ENCODE data around the gene RTKN.

The RTKN gene

GRCh38 chr2:74375838-74376237, 65.9 kb downstream of the RTKN start:
- Mint-ChIP-seq H3K27me3 (ENCODE audit: low read depth) (peaks cover 3% of the 10 kb centered on the region), H3K4me3 (peak overlapping the region in 1 of 3 experiments; percentile 29), H3K9me3 (no peaks in the 10 kb centered on the region), H3K36me3 (ENCODE audit: low read depth) (peaks cover 35% of the 10 kb centered on the region), H3K4me1 (peaks cover 38% of the 10 kb centered on the region), H3K27ac (no peak overlapping the region)
- TF ChIP-seq CTCF (IDR thresholded peaks at IDR 0.05; ENCODE audit: unreplicated experiment in 3 of 3) = no peak

Data from nephron (organoid).